ENCODE results near the gene ARL8A. TPM values are rescaled to one million over a fixed set of nuclear protein-coding genes. Genes with fewer than 3 reads are reported as not detected.
"Not testable (repeated sequence)": the region's sequence is repeated elsewhere in the genome, so short reads cannot be mapped to it uniquely, and the experiment has no call there.

Gene ARL8A
- 33.1 TPM for polyA plus RNA-seq (2012; ENCODE audit: insufficient read depth, insufficient read length)

DNA sequence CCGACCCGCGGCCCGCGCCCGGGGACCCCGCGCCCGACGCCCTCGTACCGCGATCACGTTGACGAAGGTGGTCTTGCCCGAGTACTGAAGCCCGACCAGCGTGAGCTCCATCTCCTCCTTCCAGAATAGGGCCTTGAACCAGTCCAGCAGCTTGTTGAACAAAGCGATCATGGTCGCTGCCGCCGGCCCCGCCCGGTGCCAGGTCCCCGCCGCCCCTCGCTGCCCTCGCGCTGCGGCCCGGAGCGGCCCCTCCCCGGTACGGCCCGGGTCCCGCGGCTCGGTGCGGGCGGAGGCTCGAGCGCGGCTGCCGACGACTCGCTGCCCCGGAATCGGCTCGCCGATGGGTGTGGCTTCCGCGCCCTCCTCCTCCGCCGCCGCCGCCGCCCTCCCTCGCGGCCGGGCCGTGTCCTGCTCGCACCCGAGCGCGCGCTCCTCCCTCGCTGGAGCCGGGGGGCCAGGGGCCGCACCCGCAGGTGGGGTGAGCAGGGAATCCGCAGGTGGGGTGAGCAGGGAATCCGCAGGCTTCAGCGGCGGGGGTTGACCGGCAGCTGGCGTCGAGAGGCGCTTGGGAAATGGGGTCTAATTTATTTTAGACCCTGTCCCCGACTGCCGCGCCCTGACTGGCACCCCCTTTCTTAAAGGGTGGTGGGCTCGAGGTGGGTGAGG, at the start of gene ARL8A:
TSS of gene ARL8A (minus strand) at position 336 of the 666 bp plus-strand sequence. CDS start at position 171, 165 bp downstream.
- no peak for DNase-seq (ENCODE audit: low read depth, low spot score)
- peak within 1 kb of the TSS; percentile 75 for H3K4me3 ChIP-seq (ENCODE audit: low read length)

DNA sequence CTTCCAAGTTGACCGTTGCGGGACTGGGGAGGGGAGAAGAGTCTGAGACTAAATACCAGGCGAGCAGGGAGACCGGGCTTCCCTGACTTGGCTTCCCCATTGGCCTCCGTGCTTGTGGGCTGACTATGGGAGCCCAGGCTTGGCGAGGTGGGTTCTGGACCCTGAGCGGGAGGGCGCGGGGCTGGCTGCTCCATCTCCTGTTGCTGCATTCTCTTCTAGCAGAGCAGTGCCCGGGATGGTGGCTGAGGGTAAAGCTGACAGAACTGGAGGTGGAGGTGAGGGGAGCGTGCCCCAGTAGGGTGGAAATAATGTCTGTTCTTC, 49.8 kb upstream of the ARL8A start:
- no peak overlapping the region for H3K4me3 ChIP-seq (ENCODE audit: low read length)
- no peak for DNase-seq (ENCODE audit: low read depth, low spot score)

DNA sequence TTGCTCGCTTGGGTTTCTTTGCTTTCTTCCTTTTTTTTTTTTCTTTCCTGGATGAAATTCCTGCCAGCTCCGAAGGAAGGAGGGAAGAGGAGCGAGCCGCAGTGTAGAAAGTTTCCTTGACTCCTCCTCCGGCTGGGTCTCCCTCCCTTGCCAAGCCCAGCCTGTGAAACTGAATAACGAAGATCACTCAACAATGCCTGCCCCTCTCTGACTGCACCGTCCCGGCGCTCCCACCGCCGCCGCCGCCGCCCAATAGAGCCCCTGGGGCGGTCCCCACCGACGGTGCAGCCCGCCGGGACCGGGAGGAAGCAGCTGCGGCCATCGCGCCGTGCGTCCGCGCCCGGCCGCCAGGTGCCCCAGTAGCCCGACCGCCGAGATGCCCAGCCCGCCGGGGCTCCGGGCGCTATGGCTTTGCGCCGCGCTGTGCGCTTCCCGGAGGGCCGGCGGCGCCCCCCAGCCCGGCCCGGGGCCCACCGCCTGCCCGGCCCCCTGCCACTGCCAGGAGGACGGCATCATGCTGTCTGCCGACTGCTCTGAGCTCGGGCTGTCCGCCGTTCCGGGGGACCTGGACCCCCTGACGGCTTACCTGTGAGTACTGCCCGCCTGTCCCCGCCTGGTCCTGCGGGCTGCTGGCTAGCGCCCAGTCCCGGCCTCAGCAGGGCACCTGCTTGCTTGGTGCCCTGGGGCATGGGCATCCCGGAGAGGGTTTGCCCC, 49.2 kb upstream of the ARL8A start, which contains the start of gene LGR6:
TSS of gene LGR6 (plus strand) at position 186 of the 714 bp plus-strand sequence. CDS start at position 377, 191 bp downstream.
- no peak for DNase-seq (ENCODE audit: low read depth, low spot score)
- no peak within 1 kb of the TSS for H3K4me3 ChIP-seq (ENCODE audit: low read length)

DNA sequence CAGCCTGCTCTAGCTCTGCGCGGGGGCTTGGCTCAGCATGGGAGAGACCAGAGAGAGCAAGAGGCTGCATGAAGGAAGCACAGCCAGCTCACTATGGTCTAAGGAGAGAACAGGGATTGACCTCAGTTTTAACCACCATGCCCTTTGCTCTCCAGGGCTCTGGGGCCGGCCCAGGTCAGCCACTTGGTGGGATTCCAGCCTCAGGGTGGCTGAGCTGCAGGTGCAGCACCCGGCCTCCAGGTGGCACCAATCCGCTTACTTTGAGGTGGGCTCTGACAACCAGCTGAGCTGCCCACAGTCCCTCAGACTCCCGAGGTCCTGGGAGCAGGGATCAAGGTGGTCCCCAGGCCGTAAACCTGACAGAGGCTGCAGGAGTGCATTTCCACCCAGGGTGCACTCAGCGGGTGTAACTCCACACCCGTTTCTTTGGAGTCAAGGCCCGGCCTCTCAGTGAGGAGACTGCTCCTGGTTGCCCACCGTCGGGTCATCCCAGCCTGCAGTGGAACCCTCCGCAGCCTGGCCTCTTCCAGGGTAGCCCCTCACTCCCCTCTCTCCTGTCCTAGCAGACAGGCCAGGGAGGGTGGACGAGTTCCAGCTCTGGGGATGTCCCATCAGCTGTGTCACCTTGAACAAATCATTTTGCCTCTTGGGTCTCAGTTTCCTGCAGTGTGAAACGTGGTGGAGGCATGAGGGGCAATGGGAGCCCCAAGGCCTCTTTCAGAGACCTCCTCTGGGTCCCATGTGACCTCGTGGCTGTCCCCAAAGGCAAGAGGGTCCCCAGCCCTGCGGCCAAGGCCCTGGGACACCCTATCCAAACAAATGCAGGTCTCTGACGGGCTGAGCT, 48.5 kb upstream of the ARL8A start:
- H3K4me3 ChIP-seq (ENCODE audit: low read length): no peak overlapping the region
- no peak for DNase-seq (ENCODE audit: low read depth, low spot score)

DNA sequence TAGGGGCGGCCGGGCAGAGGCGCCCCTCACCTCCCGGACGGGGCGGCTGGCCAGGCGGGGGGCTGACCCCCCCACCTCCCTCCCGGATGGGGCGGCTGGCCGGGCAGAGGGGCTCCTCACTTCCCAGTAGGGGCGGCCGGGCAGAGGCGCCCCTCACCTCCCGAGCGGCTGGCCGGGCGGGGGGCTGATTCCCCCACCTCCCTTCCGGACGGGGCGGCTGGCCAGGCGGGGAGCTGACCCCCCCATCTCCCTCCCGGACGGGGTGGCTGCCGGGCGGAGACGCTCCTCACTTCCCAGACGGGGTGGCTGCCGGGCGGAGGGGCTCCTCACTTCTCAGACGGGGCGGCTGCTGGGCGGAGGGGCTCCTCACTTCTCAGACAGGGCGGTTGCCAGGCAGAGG, 46.9 kb upstream of the ARL8A start:
- not testable (repeated sequence) for DNase-seq (ENCODE audit: low read depth, low spot score); H3K4me3 ChIP-seq (ENCODE audit: low read length)

DNA sequence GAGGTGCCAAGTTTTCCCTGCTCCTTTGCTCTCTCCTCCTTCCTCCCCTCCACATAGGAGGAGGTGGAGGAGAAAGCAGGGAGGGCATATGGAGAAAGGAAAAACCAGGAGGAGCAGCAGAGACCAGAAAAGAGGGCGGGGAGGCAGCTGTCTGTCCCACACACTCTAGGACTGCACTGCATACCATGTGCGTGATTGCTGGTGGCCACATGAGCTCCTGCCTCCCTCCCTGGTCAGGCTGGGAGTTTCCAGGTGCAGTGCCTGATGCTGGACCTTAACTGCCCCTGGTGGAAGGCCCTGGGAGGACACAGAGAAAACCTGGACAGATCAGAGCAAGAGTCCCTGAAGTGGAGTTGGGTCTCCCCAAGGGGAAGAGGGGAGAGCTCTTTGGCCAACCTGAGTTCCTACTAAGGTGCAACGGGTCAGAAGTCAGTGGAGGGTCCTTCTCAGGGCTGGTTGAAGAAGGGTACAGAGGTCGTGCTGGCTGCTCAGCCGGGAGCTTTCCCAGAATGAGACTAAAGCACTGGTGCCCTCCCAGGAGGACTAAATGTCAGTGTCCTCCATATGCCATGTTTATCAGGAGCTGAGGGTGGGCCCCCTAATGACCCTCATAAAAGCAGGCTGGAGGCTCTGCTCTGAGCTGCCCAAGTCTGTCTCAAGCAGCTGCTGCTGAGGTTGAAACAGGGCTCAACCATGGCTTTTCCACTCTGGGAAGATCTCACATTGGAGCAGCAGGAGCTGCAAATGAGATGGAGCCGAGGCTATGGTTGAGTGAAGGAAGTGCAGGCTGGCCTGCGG, 45.6 kb upstream of the ARL8A start:
- no peak overlapping the region for H3K4me3 ChIP-seq (ENCODE audit: low read length)
- DNase-seq (ENCODE audit: low read depth, low spot score): no peak

GRCh38 chr1:202189001-202189790, 44.7 kb upstream of the ARL8A start:
- H3K4me3 ChIP-seq (ENCODE audit: low read length): no peak overlapping the region
- peak; percentile 45 for DNase-seq (ENCODE audit: low read depth, low spot score)

DNA sequence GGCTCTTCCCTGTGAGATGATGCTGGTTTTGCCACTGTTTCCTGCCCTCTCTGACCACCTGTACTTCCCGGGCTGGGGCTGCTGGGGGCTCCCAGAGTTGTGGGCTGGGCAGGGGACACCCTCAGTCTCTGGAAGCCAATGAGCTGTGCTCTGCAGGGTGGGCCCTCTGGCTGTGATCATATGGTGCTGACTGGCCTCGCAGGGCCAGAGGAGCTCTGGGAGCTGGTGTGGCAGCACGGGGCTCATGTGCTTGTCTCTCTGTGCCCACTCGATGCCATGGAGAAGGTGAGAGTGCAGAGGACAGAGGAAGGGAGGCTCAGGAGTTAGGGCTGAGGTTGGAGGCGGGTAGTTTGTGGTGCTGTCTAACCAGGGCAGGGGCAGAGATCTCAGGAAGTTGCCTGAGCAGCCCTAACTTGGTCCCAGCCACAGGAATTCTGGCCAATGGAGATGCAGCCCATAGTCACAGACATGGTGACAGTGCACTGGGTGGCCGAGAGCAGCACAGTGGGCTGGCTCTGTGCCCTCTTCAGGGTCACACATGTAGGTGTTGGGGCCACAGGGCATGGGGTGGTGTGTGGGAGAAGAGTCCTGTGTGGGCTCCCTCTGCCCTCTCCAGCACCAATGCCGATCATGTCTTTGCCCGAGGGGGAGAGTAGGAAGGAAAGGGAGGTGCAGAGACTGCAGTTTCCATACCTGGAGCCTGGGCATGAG, 43.3 kb upstream of the ARL8A start:
- H3K4me3 ChIP-seq (ENCODE audit: low read length): no peak overlapping the region
- no peak for DNase-seq (ENCODE audit: low read depth, low spot score)

- H3K4me3 ChIP-seq (ENCODE audit: low read length): no peak overlapping the region
- no peak for DNase-seq (ENCODE audit: low read depth, low spot score)
Observed at GRCh38 chr1:202187041-202187671, 42.6 kb upstream of the ARL8A start.

DNA sequence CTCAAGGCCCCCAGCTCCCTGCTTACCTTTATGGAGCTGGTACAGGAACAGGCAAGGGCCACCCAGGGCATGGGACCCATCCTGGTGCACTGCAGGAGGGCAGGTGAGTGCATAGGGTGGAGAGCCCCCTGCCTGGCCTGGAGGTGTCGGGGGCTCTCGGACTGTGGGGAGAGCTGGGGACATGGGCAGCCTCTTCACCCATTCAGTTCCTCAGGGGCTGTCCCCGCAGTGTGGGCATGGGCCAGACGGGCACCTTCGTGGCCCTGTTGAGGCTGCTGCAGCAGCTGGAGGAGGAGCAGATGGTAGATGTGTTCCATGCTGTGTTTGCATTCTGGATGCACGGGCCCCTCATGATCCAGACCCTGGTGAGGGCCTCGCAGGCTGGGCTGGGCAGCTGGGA, 41.8 kb upstream of the ARL8A start:
- no peak overlapping the region for H3K4me3 ChIP-seq (ENCODE audit: low read length)
- DNase-seq (ENCODE audit: low read depth, low spot score): no peak

DNA sequence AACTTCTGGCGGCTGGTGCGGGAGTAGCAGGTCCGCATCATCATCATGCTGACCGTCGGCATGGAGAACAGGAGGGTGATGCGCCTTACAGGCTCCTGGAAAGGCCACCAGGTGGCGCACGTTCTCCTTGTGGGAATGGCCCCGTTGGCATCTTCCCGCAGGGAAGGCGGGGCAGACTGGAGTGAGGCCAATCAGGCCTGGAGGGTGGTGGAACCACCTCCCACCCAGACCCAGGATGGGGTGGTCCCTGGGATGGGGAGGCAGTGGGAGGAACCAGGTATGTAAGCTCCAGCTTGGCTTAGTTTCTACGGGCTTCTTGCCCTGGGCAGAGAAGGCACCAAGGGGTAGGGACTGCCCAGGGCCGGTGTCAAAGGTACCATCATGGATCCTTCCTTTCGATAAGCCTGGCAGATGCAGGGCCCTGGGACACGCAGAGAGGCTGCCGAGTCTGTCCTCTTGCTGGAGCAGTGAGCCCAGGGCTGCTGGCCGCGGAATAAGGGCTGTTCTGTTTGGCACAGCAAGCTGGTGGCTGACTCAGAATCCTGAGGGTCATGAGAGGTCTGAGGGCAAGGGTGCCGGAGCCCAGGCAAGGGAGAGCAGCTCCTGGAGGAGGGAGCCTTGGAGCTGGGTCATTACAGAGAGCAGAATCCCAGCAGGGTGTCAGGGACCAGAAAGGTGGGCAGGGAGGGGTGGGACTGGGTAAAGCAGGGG, 40.4 kb upstream of the ARL8A start:
- peak; percentile 73 for DNase-seq (ENCODE audit: low read depth, low spot score)
- H3K4me3 ChIP-seq (ENCODE audit: low read length): no peak overlapping the region

DNA sequence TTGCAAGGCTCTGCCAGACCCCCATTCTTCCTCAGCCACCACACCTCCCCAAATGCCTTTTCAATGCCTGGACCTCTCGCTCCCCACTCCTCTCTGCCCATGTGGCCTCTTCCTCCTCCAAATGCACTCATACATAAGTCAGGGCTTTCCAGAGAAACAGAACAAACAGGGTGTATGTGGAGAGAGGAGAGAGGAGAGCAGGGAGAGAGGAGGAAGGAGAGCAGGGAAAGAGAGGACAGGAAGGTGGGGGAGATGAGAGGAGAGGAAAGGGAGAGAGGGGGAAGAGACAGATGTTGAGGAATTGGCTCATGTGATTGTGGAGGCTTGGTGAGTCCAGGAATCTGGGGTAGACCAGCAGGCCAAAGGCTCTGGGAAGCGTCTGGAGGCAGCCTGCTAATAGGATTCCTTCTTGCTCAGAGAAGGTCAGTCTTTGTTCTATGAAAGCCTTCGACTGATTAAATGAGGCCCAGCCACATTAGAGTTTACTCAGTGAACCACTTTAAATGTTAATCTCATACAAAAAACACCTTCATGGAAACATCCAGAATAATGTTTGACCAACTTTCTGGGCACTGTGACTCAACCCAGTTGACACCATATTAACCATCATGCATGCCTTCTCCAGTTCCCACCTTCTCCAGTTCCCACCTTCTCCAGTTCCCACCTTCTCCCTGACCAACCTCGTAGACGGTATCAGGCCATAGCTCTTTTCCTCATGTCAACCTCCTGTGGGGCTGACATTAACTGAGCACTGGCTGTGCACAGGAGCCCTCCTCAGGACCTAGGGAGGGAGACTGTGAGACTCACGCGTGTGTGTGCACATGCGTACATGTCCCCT, 37.7 kb upstream of the ARL8A start:
- DNase-seq (ENCODE audit: low read depth, low spot score): no peak
- no peak overlapping the region for H3K4me3 ChIP-seq (ENCODE audit: low read length)

- DNase-seq (ENCODE audit: low read depth, low spot score): no peak
- H3K4me3 ChIP-seq (ENCODE audit: low read length): no peak overlapping the region
Observed at GRCh38 chr1:202181586-202181985, 37.0 kb upstream of the ARL8A start.

GRCh38 chr1:202180751-202181139, 36.2 kb upstream of the ARL8A start:
- H3K4me3 ChIP-seq (ENCODE audit: low read length); DNase-seq (ENCODE audit: low read depth, low spot score): not testable (repeated sequence)

DNA sequence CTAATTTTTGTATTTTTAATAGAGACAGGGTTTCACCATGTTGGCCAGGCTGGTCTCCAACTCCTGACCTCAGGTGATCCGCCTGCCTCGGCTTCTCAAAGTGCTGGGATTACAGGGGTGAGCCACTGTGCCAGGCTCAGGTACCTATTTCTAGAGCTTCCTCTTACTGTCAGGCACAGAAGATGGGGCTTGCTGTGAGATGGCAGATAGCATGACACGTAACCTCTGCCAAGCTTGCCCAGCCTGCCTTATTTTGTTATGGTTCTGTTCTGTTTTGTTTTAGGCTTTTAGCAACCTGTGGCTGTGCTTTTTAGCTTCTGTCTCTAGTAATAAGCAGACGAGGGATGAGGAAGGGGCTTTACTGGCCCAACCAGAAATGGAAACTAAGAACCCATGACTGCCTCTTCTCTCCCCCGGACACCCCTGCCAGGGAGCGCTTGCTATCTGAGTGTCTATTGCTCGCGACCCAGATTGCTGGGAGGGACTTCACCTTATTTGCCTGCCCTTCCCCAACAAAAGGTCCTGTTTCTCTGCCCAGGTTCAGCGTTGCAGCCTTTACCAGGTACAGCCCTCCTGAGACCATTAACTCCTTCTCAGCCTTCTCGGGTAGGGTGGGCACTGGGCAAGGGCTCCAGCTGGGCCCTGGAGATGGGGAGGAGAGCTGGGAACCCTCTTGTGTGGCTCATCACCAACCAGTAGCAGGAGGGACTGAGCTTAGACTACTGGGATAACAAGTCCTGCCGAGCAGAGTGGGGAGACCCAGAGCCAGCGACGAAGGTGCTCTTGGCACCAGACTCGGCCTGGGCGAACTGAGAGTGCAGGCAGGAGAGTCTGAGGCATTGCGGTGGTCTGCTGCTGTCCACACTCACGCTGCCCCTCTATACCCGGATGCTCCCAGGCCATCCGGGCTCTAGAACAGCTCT, 35.6 kb upstream of the ARL8A start:
- DNase-seq (ENCODE audit: low read depth, low spot score): no peak
- no peak overlapping the region for H3K4me3 ChIP-seq (ENCODE audit: low read length)

Data from Jurkat, Clone E6-1 (cell line).